ENCODE measurements around the gene SEC11A. TPM values are rescaled to one million over a fixed set of nuclear protein-coding genes. Genes with fewer than 3 reads are reported as not detected.

SEC11A gene
- polyA plus RNA-seq, 3 donors = 111 to 166 (median 154) TPM

GRCh38 chr15:84621358-84621979, 94.5 kb downstream of the SEC11A start:
- Histone ChIP-seq H3K4me2 (replicated peaks; ENCODE audit: extremely low read depth, low read length, poor library complexity, severe bottlenecking) (no peak overlapping the region), H4K20me1 (ENCODE audit: insufficient read depth, low read length) (no peaks in the 10 kb centered on the region), H3K36me3 (replicated peaks in 1 of 2; ENCODE audit: control insufficient read depth in 1 of 2, insufficient read depth in 2 of 2, low read length in 2 of 2) (peaks cover 13 to 25% of the 10 kb centered on the region in 2 donors), H3K27ac (ENCODE audit: low read depth in 1 of 2, low read length in 2 of 2) (no peak overlapping the region), H3K27me3 (ENCODE audit: control insufficient read depth in 2 of 2, insufficient read depth in 2 of 2, low read length in 2 of 2) (no peaks in the 10 kb centered on the region), H2AFZ (ENCODE audit: insufficient read depth, low read depth, low read length, poor library complexity, severe bottlenecking) (no peak overlapping the region), H3K9ac (ENCODE audit: insufficient read depth, low read length, poor library complexity, severe bottlenecking) (no peak overlapping the region), H3K9me3 (replicated peaks in 1 of 2; ENCODE audit: control insufficient read depth in 1 of 2, insufficient read depth in 1 of 2, low read length in 2 of 2) (peaks cover 22 to 26% of the 10 kb centered on the region in 2 donors), H3K4me1 (ENCODE audit: control insufficient read depth in 1 of 2, insufficient read depth in 2 of 2, low read length in 2 of 2) (peaks cover 6 to 7% of the 10 kb centered on the region in 2 donors), H3K79me2 (ENCODE audit: insufficient read depth, low read length) (peaks cover 6% of the 10 kb centered on the region), H3K4me3 (replicated peaks in 1 of 3; ENCODE audit: low read depth in 2 of 3, low read length in 3 of 3) (peak overlapping the region in 1 of 3 experiments; percentile 34)
- H3K4me3 Mint-ChIP-seq = no peak overlapping the region
- H3K27me3 Mint-ChIP-seq (ENCODE audit: low read depth in 3 of 3) = peaks cover 0 to 3% (median 1%) of the 10 kb centered on the region in 3 donors
- DNase-seq = no peak
- peaks cover 6% of the 10 kb centered on the region for H3K4me1 Mint-ChIP-seq
- TF ChIP-seq CTCF (IDR thresholded peaks at IDR 0.05) = no peak
- WGBS (ENCODE audit: insufficient coverage) = 100% methylated on average over 9 of the region's 17 CpGs
- intact Hi-C loops (cut with micrococcal nuclease) = no loop called here
- H3K27ac Mint-ChIP-seq = no peak overlapping the region
- H3K9me3 Mint-ChIP-seq = peaks cover 24 to 33% (median 27%) of the 10 kb centered on the region in 7 donors
- H3K36me3 Mint-ChIP-seq = peaks cover 30 to 33% of the 10 kb centered on the region in 2 donors

GRCh38 chr15:84620626-84621025, 95.3 kb downstream of the SEC11A start:
- Histone ChIP-seq H3K79me2 (ENCODE audit: insufficient read depth, low read length) (peaks cover 6% of the 10 kb centered on the region), H3K9ac (ENCODE audit: insufficient read depth, low read length, poor library complexity, severe bottlenecking) (no peak overlapping the region), H2AFZ (ENCODE audit: insufficient read depth, low read depth, low read length, poor library complexity, severe bottlenecking) (no peak overlapping the region), H3K27me3 (ENCODE audit: control insufficient read depth in 2 of 2, insufficient read depth in 2 of 2, low read length in 2 of 2) (no peaks in the 10 kb centered on the region), H3K36me3 (replicated peaks in 1 of 2; ENCODE audit: control insufficient read depth in 1 of 2, insufficient read depth in 2 of 2, low read length in 2 of 2) (peaks cover 13 to 25% of the 10 kb centered on the region in 2 donors), H3K4me1 (ENCODE audit: control insufficient read depth in 1 of 2, insufficient read depth in 2 of 2, low read length in 2 of 2) (peaks cover 14 to 16% of the 10 kb centered on the region in 2 donors), H4K20me1 (ENCODE audit: insufficient read depth, low read length) (no peaks in the 10 kb centered on the region), H3K9me3 (replicated peaks in 1 of 2; ENCODE audit: control insufficient read depth in 1 of 2, insufficient read depth in 1 of 2, low read length in 2 of 2) (peaks cover 22 to 26% of the 10 kb centered on the region in 2 donors), H3K27ac (ENCODE audit: low read depth in 1 of 2, low read length in 2 of 2) (no peak overlapping the region), H3K4me3 (replicated peaks in 1 of 3; ENCODE audit: low read depth in 2 of 3, low read length in 3 of 3) (peak overlapping the region in 1 of 3 experiments; percentile 34), H3K4me2 (replicated peaks; ENCODE audit: extremely low read depth, low read length, poor library complexity, severe bottlenecking) (no peak overlapping the region)
- 100% methylated on average over 4 of the region's 8 CpGs for WGBS (ENCODE audit: insufficient coverage)
- no peak for DNase-seq
- Mint-ChIP-seq H3K9me3 (peaks cover 26 to 33% (median 27%) of the 10 kb centered on the region in 7 donors), H3K27ac (no peak overlapping the region), H3K27me3 (ENCODE audit: low read depth in 3 of 3) (peaks cover 0 to 3% (median 1%) of the 10 kb centered on the region in 3 donors), H3K4me1 (peaks cover 14% of the 10 kb centered on the region), H3K4me3 (no peak overlapping the region), H3K36me3 (peaks cover 28 to 30% of the 10 kb centered on the region in 2 donors)
- TF ChIP-seq CTCF (IDR thresholded peaks at IDR 0.05) = no peak
- intact Hi-C loops (cut with micrococcal nuclease) = no loop called here

Other genes with a start within 250 kb of the SEC11A start
- gene ZSCAN2, start 115.1 kb downstream of the SEC11A start, polyA plus RNA-seq = 1 to 10 TPM; 1.7 to 6.1 (median 3.4) TPM
- gene WDR73, start 61.9 kb downstream of the SEC11A start, polyA plus RNA-seq = 10 to 100 TPM; 12.1 to 19.9 (median 14.3) TPM
- gene NMB, start 57.9 kb downstream of the SEC11A start, polyA plus RNA-seq = under 1 TPM; 0.45 to 0.81 (median 0.56) TPM
- gene ZNF592, start 32.5 kb upstream of the SEC11A start, polyA plus RNA-seq = 10 to 100 TPM in 1 of 3 donors, 1 to 10 TPM in 2; 2.8 to 43.6 (median 5.0) TPM
- gene ALPK3, start 101.2 kb upstream of the SEC11A start, polyA plus RNA-seq = under 1 TPM in 2 of 3 donors, not detected in 1; 0.02 to 0.12 TPM
- not detected for gene SLC28A1, start 168.5 kb upstream of the SEC11A start, polyA plus RNA-seq

Data from CD14-positive monocyte (primary cell).